GOT3 (cell line): ENCODE results near the gene SPOCK1.
"Not testable (repeated sequence)": the region's sequence is repeated elsewhere in the genome, so short reads cannot be mapped to it uniquely, and the experiment has no call there.

ENCODE experiments used
- DNase-seq: peaks from one replicate; lab custom pipeline; 2025; ENCODE audit warnings: mixed read lengths; lab: John Stamatoyannopoulos, UW

Gene SPOCK1

DNA sequence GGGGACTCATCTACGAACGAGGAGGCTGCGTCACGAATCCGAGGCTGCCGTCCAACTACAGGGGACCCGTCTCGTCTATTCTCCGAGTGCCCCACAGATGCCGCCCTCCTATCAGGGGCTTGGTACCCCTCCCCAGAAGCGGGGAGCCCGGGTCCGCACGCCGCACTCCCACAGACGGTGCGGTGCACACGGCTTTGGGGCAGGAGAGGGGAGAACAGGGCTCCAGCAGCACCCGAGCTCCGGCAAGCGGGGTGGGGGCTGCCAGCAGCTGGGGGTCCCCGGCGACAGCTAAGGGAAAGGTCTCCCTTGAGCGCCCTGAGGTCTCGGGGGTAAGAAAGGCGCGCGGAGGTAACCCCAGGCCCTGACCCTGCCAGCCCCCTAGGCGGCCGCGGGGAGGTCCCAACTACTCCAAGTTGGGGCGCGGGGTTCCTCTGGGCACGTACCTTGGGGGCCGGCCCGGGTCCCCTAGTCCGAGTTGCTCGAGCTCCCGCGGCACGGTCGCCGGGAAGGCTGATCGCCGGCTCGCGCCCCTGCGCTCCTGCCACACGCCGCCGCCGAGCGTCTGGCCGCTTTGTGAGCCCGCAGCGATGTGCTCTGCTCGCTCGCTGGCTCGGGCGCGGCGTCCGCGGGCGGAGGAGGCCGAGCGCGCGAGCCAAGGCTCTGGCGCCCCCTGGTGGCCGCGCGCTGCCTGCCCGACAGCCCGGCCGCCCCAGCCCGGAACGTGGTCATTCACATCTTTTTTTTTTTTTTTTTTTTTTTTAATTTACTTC is at the start of gene SPOCK1:
TSS of gene SPOCK1 (minus strand) at position 591 of the 770 bp plus-strand sequence.
- DNase-seq = peak; percentile 78

DNA sequence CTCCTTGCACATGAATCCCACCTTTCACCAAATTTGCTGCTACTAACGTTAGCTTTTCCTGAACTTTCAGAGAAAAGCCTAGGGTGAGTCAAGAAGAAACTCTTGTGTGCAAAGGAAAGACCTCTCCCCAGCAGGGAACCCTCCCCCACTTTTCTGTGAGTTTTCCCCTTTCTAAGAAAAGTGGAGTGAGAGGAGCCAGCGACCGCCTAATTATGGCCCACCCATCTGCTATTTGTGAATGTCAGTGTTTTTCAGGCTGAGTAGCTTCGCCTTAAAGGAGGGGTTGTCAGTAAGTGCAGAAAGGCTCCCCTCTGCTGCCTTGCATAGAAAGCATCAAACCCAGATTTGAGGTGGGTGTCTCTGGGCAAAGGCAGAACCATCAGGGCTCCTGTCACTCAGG is 46.8 kb upstream of the SPOCK1 start:
- DNase-seq = no peak

DNA sequence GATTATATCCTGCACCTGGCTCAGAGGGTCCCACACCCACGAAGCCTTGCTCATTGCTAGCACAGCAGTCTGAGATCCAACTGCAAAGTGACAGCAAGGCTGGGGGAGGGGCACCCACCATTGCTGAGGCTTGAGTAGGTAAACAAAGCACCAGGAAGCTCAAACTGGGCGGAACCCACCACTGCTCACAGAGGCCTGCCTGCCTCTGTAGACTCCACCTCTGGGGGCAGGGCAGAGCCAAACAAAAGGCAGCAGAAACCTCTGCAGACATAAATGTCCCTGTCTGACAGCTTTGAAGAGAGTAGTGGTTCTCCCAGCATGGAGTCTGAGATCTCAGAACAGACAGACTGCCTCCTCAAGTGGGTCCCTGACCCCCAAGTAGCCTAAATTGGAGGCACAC is 36.3 kb upstream of the SPOCK1 start:
- DNase-seq = not testable (repeated sequence)

DNA sequence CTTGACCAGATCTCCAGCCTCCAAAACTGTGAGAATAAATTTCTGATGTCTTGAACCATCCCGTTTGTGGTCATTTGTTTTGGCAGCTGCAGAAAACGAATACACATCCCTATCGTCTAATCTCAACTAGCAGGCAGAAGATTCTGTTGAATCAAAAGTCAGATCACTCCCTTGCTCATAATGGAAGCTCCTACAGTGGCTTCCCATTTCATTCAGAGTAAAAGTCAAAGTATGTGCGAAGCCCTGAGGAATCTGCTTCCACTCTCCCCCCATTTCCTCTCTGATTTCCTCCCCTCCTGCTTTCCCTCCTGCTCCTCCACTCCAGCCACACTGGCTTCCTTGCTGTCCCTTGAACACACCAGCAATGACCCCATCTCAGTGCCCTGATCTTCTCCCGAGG is 34.8 kb upstream of the SPOCK1 start:
- DNase-seq = no peak

DNA sequence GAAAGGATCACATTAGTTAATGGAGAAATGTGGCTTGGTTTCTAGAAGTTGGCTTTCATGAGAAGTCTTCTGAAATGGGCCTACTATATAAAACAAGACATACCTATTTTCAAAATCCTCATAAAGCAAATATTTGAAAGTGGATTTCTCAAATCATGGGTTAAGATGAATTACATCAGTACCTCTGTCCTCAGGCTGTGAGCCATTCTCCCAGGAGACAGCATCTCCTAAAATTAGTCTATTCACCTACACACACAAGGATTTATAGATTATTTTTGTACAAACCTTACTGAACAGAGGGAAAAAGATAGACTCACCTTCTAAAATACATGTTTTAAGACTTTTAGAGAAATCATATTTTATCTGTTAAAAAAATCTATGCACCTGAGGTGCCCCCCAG is 32.1 kb upstream of the SPOCK1 start:
- no peak for DNase-seq

DNA sequence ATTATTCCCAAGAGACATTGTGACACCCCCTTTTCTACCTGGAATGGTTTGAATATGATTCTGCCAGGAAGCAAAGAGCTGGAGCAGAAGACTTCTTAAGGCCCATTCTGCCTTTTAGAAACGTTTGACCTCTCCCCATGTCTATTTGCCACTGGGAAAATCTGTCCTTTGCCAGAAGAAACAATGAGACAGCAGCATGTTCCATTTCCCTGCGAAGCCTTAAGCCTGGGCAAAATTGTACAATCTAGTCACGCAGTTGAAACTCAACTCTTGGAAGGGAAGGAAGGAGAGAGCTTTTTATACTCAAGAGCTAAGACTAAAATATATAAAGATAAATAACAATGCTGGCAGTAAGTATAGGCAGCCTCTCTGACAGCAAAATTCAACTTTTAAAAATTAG is 22.1 kb upstream of the SPOCK1 start:
- no peak for DNase-seq

DNA sequence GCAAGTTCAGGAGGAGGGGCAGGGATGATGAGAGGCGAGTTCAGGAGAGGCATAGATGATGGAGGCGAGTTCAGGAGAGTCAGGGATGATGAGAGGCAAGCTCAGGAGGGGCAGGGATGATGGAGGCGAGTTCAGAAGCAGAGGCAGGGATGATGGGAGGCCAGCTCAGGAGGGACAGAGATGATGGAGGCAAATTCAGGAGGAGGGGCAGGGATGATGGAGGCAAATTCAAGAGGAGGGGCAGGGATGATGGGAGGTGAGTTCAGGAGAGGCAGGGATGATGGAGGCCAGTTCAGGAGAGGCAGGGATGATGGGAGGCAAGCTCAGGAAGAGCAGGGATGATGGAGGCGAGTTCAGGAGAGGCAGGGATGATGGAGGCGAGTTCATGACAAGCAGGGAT is 17.8 kb upstream of the SPOCK1 start:
- DNase-seq = no peak

DNA sequence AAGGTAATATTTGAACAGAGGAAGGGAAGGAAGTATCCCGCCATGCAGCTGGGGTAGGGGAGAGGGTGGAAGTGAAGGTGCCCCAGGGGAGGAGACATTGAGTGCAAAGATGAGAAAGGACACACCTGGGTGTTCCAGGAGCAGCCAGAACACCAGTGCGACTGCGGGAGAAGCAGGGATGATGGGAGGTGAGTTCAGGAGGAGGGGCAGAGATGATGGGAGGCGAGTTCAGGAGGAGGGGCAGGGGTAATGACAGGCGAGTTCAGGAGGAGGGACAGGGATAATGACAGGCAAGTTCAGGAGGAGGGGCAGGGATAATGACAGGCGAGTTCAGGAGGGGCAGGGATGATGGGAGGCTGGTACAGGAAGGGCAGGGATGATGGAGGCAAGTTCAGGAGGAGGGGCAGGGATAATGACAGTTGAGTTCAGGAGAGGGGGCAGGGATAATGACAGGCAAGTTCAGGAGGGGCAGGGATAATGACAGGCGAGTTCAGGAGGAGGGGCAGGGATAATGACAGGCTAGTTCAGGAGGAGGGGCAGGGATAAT is 17.2 kb upstream of the SPOCK1 start:
- no peak for DNase-seq

DNA sequence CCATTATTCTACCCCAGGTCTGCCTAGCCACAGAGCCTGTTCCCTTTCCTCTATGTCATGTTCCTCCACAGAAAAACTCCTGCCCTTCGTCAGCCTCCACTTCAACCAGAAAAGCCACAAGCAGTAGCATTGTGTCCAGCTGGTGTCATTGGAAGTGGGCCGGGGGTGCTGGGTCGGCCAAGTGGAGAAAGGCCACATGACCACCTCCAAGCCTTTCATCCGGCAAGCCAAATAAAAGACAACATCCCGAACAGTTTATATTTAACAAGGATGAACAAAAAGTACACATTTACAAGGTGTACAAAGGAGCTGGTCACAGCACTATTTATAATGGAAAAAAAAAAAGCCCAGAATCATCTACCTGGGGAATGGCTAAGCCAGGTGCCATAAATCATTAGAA is 16.1 kb upstream of the SPOCK1 start:
- DNase-seq = no peak

DNA sequence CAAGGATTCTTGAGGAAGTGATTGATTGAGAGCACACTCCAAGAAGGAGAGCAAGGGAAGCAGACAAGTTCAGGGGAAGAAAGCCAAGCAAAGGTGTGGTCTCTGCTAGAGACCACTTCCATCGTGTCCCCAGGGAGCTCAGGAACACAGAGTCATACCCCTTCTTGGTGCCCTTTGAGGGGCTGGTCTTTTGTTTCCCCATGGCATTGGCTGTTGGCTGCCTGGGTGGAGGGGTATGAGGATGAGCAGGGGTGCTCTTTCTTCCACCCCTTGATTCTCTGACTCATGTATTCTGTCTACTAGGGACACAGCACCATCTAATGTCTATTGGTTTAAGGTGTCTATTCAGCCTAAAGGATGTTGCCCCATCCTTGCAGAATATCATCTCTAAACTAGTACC is 11.5 kb upstream of the SPOCK1 start:
- no peak for DNase-seq

DNA sequence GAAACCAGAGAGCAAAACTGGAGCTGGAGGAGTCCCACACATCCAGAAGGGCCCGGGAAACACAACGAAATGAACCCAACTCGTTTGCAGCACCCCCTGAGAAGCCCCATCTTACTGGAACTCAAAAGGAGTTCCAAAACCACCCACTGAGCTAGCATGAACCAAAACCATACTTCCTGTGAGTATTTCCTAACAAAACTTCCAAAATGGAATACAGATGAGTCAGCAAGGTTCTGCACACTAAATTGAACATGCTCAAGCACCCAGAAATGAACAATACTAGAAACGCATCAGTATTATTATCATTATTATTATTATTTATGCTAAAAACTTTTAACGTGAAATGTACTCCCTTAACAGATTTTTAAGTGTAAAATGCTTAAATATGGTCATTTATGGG is 8.0 kb upstream of the SPOCK1 start:
- DNase-seq = no peak

DNA sequence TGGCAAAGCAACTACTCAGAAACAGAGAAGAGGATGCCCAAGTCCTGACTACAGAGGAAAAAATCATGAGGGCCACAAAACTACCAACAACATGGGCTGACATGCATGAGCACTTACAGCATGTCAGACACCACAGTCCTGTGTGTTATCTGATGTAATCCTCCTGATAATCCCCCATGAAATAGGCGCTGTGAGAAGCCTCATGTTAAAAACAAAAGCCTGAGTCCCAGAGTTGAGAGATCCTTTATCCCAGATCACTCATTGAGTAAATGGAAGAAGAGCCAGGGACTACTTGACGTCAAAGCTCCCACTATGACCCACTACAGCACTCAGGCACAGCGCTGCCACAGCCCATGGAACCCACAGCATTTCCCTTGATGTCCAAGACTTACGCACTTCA is 7.2 kb upstream of the SPOCK1 start:
- DNase-seq = no peak

DNA sequence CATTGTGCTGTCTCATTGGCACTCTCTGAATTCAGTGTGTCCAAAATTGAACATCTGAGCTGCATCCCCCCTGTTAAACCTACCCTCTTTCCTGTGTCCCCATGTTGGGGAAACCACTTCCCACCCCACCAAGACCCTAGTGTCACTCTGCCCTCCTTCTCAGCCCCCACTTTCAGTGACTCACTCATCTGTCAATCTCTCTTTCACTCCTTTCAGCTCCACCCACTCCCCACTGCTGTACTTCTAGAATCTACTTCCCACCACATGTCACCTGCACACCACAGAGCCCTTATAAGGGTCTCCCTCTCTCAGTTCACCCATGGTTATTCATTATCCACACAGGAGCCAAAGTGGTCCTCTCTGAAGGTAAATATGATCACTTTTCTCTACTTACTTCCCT is 5.8 kb upstream of the SPOCK1 start:
- no peak for DNase-seq

DNA sequence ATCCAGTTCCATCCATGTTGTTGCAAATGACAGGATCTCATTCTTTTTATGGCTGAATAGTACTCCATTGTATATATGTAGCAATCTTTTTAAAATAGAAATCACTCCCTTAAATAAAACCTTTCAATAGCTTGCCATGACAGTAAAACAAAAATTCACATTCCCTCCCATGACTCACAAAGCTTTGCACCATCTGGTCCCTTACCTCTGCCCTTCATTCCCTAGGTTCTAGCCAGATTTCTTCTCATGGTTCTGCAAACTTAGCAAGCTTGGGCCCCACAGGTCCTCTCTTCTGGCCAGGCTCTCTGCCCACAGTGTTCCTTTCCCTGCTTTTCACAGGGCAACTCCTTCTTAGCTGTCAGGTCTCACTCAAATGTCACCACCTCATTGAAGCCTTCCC is 4.3 kb upstream of the SPOCK1 start:
- DNase-seq = no peak

DNA sequence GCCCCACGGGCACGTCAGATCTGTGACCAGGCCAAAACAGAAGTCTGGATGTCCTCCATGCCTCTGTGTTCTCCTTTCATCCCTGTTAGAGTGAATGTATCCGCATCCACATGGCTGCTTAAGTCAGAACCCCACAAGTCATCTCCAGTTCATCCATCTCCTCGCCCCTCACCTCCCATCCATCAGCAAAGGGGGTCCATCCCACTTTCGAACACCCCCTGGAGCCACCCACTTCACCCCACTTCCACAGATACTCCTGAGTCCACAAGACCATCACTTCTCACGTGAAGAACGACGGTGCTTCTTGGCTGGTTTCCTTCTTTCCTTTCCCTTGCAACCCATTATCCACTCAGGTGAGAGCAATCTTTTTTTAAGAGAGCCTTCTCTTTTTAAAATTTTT is 3.5 kb upstream of the SPOCK1 start:
- DNase-seq = no peak

DNA sequence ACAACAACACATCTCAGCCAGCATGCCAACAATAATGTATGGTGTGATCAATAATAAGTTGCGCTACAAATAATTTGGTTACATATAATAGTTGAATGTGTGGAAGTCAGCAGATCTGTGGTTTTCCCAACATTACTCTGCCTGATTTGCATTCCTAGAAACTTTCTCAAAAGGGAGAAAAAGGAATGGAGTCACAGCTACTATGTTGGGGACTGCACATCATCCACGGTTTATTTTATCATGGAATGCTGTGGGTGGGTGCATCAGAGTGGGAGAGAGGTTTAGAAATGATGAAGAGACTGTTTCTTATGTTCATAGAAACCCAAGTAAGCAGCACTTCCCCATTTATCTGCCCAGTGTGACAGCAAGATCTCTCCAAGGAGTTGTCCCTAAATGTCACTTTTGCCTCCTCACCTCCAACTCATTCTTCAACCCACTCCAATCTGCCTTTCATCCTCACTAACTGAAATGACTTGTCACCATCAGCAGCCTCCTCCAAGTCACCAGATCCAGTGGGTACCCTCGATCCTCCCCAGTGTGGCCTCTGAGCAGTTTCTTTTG is 2.8 kb upstream of the SPOCK1 start:
- no peak for DNase-seq

DNA sequence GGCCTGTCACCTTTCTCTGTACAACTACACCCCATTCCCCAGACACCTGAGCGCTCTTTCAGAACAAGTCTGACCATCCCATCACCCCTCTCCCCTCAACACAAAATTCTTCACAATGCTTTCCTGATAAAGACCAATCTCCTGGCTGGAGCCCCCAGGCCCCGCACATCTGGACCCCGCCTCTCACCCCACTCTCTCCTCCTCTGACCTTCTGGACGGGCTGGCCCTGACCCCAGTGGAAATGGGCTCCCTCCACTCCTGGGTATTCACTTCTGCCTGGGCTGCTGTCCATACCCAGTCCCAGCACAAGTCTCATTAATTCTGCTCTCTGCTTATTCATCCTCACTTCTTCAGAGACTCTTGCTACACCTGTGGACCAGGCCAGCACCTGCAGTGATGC is 2.1 kb upstream of the SPOCK1 start:
- DNase-seq = no peak

DNA sequence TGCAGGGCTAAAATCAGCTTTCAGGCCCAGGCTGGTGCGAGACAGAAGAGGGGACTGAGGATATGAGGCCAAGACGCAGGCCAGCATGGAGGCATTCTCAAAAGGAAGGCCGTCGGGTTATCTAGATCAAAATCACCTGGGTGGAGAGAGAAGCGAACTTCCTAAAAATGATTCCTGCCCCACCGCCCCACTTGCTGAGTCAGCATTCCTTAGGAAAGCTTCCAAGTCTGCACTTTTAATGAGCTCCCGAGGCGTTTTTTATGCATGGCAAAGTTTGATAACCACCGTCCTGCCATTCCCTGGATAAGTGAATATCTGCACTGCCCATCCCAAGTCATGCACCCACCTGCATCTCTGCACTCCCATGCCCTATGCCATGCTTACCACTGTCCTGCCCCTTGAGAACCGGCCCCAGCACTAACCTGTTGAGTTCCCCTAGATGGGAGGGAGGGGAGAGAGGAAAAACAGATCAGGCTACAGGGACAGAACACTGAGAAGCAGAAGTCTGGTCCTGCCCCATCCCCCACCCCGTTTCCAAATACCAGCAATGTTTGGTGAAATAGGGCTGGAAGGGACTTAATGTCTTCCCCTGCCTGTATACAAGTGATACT is 1.6 kb upstream of the SPOCK1 start:
- DNase-seq = no peak

DNA sequence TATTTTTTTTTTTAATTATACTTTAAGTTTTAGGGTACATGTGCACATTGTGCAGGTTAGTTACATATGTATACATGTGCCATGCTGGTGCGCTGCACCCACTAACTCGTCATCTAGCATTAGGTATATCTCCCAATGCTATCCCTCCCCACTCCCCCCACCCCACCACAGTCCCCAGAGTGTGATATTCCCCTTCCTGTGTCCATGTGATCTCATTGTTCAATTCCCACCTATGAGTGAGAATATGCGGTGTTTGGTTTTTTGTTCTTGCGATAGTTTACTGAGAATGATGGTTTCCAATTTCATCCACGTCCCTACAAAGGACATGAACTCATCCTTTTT is 351 bp upstream of the SPOCK1 start:
- DNase-seq = not testable (repeated sequence)

DNA sequence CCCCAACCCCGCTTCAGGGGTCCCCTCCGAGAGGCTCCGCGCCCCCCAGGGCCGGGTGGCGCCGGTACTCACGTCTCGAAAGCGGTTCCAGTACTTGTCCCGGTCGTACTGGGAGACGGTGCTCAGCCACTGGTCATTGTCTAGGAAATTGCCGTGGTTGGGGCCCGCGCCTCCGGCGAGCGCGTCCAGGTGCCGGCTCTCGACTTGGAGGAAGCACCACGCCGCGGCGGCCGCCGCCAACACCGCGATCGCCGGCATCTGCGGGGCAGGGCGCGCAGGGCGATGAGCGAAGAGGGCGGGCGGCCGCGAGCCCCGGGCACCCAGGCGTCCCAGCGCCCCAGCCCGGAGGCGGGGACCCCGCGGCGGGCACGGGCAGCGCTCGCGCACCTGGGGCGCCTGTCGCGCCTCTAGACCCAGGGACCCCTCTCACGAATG is 808 bp downstream of the SPOCK1 start:
- no peak for DNase-seq

DNA sequence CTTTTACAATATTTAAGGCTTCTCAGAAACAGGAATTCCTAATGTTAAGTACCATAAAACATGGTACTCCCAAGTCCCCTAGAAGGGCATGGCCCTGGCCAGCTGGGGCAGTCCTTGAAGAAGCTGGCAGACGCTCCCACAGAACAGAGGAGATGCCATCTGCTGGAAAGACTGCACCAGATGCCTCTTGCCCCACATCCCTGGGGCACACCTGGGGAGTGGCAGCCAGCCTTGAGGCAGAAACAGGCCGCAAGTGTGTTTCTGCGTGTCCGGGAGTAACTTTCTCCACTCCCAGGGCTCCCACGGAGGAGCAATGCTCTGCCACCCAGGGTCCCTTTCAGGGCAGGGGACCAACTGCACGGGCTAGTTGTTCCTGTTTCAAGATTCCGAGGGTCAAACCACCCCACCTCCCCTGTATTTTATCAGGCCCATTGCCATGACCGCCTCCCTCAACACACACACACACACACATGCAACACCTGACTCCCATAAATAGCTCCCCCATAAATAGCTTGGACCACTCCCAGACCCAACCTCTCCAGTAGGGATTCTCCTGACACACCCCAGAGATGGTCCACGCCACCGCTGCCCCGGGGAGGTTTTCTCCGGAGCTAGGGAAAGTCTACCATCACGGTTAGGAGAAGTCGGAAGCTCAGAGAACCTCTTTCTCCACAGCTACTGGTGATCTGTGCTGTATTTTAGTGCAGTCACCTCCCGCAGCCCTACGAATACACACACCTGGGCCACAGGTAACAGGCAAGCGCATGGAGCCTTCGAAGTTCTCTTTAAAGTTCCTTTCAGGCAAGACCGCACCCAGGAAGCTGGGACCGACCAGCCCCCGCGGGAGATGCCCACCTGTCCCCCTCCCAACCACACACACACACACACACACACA is 1.5 kb downstream of the SPOCK1 start:
- no peak for DNase-seq

DNA sequence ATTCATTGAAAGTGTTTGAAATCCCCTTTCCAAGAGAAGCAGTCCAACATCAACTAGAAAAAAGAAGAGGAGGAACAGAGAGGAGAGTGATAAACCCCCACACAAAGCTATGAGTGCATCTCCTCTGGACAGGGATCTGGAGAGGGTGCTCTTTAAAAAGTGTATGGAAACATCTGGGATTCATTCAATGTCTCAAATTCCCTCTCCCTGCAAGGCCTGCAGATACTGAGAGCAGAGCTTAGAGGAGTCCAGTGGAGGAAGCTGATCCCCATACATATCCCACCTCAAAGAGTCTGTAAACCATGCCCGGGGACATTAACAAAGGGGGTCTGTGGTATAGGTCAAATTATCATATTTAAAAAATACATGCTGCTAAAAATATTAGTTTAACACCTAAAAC is 2.2 kb downstream of the SPOCK1 start:
- DNase-seq = no peak
